SH-SY5Y (cell line): ENCODE measurements around the gene SPATA31A6.
"Not testable (repeated sequence)": the region's sequence is repeated elsewhere in the genome, so short reads cannot be mapped to it uniquely, and the experiment has no call there.

Experiments
- GATA2 ChIP-seq: IDR thresholded peaks from 2 replicates; pipeline ENCODE4 v1.6.1; 2011; ENCODE audit warnings: mild to moderate bottlenecking, low read depth, low read length
- GATA3 ChIP-seq: IDR thresholded peaks from 2 replicates; pipeline ENCODE4 v1.6.1; 2011; ENCODE audit warnings: low read depth, mild to moderate bottlenecking, low read length, moderate library complexity

The SPATA31A6 gene

DNA sequence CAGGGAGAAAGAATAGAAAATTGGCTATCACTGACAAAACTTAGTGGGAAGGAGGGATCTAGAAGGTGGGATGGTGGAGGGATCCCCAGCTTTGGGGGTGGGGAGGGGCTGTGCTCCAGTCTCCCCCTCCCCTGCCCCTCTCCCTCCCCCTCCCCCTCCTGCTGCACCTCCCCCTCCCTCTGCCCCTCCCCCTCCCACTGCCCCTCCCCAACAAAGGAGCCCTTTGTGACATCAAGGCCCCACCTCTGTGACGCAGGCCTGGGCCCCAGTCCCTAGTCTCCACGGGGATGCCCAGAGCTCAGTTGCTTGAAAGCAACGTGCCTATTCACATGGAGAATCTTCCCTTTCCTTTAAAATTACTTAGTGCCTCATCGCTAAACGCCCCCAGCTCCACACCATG lies at the start of gene SPATA31A6:
Gene SPATA31A6 (plus strand): TSS at position 301 of the 400 bp plus-strand sequence. CDS start 29 bp downstream, at position 330.
- TF ChIP-seq GATA3, GATA2: not testable (repeated sequence)
